GM13977 (cell line): ENCODE measurements around the gene FHIT.

Experiments
- DNase-seq: peaks from one replicate; pipeline ENCODE4 v3.0.0; 2012; ENCODE audit warnings: low spot score
- CTCF ChIP-seq: IDR thresholded peaks from 2 replicates; pipeline ENCODE4 v1.5.1; 2012; ENCODE audit warnings: mild to moderate bottlenecking, control low read depth; ENCODE audit not compliant: insufficient read depth; ENCODE audit errors: extremely low read depth, missing control alignments
- in situ Hi-C: fragments of 300-500 bp; cut with MboI; formaldehyde crosslinking; loops from one replicate; pipeline ENCODE4 v1.12.0; 2022; ENCODE audit warnings: low sequenced_read_pairs, low pct_unique_long_range_greater_than_20kb, mixed read lengths, inconsistent platforms; ENCODE audit not compliant: unreplicated experiment

Gene FHIT

GRCh38 chr3:59769127-59769750 lies 1482.0 kb downstream of the FHIT start:
- DNase-seq, result no peak
- in situ Hi-C loops, result no loop called here
- TF ChIP-seq CTCF, result no peak

GRCh38 chr3:59766200-59766872 lies 1484.9 kb downstream of the FHIT start:
- in situ Hi-C loops, result no loop called here
- DNase-seq, result no peak

GRCh38 chr3:59764171-59764570 lies 1487.1 kb downstream of the FHIT start:
- DNase-seq, result no peak
- in situ Hi-C loops, result no loop called here
- TF ChIP-seq CTCF, result no peak

More at GRCh38 chr3:59766200-59766872, 1484.9 kb downstream of the FHIT start:
- TF ChIP-seq CTCF, result no peak

- no peak for DNase-seq
- TF ChIP-seq CTCF, result no peak
- in situ Hi-C loops, result no loop called here
Measured at GRCh38 chr3:59762941-59763340, 1488.3 kb downstream of the FHIT start.

GRCh38 chr3:59759298-59760031 lies 1491.8 kb downstream of the FHIT start:
- TF ChIP-seq CTCF, result no peak
- DNase-seq, result no peak
- in situ Hi-C loops, result no loop called here

- in situ Hi-C loops, result no loop called here
- no peak for TF ChIP-seq CTCF
- DNase-seq, result no peak
Measured at GRCh38 chr3:59758672-59759071, 1492.6 kb downstream of the FHIT start.
